Natural killer cell (primary cell): ENCODE data around the gene DENND1C. TPM values are rescaled to one million over a fixed set of nuclear protein-coding genes. Genes with fewer than 3 reads are reported as not detected.

Experiments used
- ATAC-seq, 3 donors: fragments of 150-1000 bp in 2 of 3; fragments of 200-7000 bp in 1 of 3; cut with Tn5 transposase; 1 replicate in 1 of 3; 2 replicates in 2 of 3; pipeline ENCODE4 v1.10.0; 2021; ENCODE audit warnings: mild to moderate bottlenecking in 2 of 3, moderate library complexity in 2 of 3
- DNase-seq, 2 donors: peaks; one replicate each; pipeline versions ENCODE4 v3.0.0 to v3.0.0-alpha.2; 2013 to 2021; ENCODE audit warnings: mixed read lengths in 1 of 2
- H3K27ac ChIP-seq: one replicate; pipeline ENCODE4 v1.5.1; 2013; ENCODE audit warnings: mild to moderate bottlenecking, low read length
- H3K27me3 ChIP-seq: one replicate; pipeline ENCODE4 v1.6.1; 2013; ENCODE audit warnings: low read length; ENCODE audit not compliant: control insufficient read depth, insufficient read depth
- H3K36me3 ChIP-seq: one replicate; pipeline ENCODE4 v1.6.1; 2013; ENCODE audit warnings: low read length; ENCODE audit not compliant: control insufficient read depth, insufficient read depth
- H3K4me1 ChIP-seq: one replicate; pipeline ENCODE4 v1.6.1; 2013; ENCODE audit warnings: low read length; ENCODE audit not compliant: control insufficient read depth, insufficient read depth
- H3K4me3 ChIP-seq: one replicate; pipeline ENCODE4 v1.5.1; 2013; ENCODE audit warnings: low read length
- H3K9me3 ChIP-seq: one replicate; pipeline ENCODE4 v1.6.1; 2013; ENCODE audit warnings: low read length; ENCODE audit not compliant: control insufficient read depth, insufficient read depth
- H3K27ac Mint-ChIP-seq, 2 donors: one replicate each; pipeline ENCODE4 v1.8.0; 2022; ENCODE audit warnings: mild to moderate bottlenecking in 2 of 2, mixed read lengths in 2 of 2, moderate library complexity in 1 of 2
- H3K27me3 Mint-ChIP-seq, 2 donors: one replicate each; pipeline ENCODE4 v1.8.0; 2022; ENCODE audit warnings: low read depth in 2 of 2, mixed read lengths in 2 of 2
- H3K36me3 Mint-ChIP-seq: one replicate; pipeline ENCODE4 v1.8.0; 2022; ENCODE audit warnings: mixed read lengths
- H3K4me1 Mint-ChIP-seq, 2 donors: one replicate each; pipeline ENCODE4 v1.8.0; 2022; ENCODE audit warnings: mixed read lengths in 2 of 2
- H3K4me3 Mint-ChIP-seq: one replicate; pipeline ENCODE4 v1.8.0; 2022; ENCODE audit warnings: mild to moderate bottlenecking, moderate library complexity, mixed read lengths
- H3K9me3 Mint-ChIP-seq, 2 donors: one replicate each; pipeline ENCODE4 v1.8.0; 2022; ENCODE audit warnings: mixed read lengths in 2 of 2
- WGBS: methylation state at CpG from one replicate; pipeline ENCODE4 v1.1.7; 2013; ENCODE audit warnings: missing lambda C conversion rate; ENCODE audit not compliant: insufficient coverage; 5-methylcytosine and 5-hydroxymethylcytosine counted together
- intact Hi-C: fragments of 100-400 bp; cut with micrococcal nuclease; formaldehyde crosslinking; loops from one replicate; pipeline ENCODE4 v1.14.2; 2022
- total RNA-seq, 4 donors: library from RNA; stranded (reverse); fragments of 120-200 nt in 1 of 4; gene quantifications; one replicate each; pipeline versions ENCODE4 v1.2.3 to v1.2.4, GENCODE V29; 2013 to 2022
- TF ChIP-seq, protein P1 (sequence below): fragments of 200-600 bp; IDR thresholded peaks from one replicate; pipeline ENCODE4 v1.8.0; 2022; ENCODE audit warnings: antibody characterized with exemption

The DENND1C gene
- total RNA-seq, 3 donors from 2014 or later (not counting 1 experiment from before 2014, with no cell fraction given): 175 to 197 (median 188) TPM

DNA sequence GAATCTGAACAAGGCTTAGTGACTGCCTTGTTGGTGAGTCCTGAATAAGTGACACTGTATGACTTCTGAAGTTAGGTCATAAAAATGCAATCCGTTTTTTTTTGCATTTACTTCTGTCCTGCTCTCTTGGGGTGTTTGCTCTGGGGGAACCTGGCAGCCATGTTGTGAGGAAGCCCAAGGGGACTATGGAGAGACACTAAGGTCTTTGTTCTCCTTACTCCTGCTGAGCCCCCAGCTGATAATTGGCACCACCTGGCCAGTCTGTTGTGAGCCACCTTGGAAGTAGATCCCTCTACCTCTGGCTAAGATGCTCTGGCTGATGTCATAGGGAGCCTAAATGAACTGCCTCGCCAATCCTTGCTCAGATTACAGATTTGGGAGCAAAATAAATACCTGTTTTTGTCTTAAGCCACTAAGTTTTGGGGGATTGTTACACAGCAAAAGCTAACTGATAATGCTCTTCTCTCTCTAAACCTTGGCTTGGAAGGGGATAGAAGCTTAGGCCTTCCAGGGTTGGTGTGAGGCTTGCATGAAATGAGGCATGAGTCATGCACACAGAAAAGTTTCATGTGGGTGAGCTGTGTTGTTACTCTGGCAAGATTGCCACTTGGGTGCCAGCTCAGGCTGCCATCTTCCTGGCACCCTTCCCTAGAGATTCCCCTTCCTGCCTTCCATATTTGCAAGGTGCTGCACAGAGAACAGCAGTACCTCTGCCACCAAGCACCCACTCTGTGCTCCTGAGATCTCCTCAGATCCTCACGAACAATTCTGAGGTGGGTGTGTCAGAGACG is 10.4 kb upstream of the DENND1C start:
- Histone ChIP-seq H3K36me3 (no peaks in the 10 kb centered on the region), H3K4me1 (peaks cover 11% of the 10 kb centered on the region), H3K27ac (no peak overlapping the region), H3K27me3 (no peaks in the 10 kb centered on the region), H3K4me3 (no peak overlapping the region), H3K9me3 (no peaks in the 10 kb centered on the region)
- TF ChIP-seq, protein P1, sequence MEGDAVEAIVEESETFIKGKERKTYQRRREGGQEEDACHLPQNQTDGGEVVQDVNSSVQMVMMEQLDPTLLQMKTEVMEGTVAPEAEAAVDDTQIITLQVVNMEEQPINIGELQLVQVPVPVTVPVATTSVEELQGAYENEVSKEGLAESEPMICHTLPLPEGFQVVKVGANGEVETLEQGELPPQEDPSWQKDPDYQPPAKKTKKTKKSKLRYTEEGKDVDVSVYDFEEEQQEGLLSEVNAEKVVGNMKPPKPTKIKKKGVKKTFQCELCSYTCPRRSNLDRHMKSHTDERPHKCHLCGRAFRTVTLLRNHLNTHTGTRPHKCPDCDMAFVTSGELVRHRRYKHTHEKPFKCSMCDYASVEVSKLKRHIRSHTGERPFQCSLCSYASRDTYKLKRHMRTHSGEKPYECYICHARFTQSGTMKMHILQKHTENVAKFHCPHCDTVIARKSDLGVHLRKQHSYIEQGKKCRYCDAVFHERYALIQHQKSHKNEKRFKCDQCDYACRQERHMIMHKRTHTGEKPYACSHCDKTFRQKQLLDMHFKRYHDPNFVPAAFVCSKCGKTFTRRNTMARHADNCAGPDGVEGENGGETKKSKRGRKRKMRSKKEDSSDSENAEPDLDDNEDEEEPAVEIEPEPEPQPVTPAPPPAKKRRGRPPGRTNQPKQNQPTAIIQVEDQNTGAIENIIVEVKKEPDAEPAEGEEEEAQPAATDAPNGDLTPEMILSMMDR: no peak
- Mint-ChIP-seq H3K27ac (no peak overlapping the region), H3K4me1 (peaks cover 14 to 15% of the 10 kb centered on the region in 2 donors), H3K4me3 (no peak overlapping the region), H3K27me3 (peaks cover 0 to 4% of the 10 kb centered on the region in 2 donors), H3K9me3 (peaks cover 0 to 2% of the 10 kb centered on the region in 2 donors), H3K36me3 (no peaks in the 10 kb centered on the region)
- intact Hi-C loops: no loop called here
- no peak for DNase-seq
- WGBS: 84% methylated on average over 3 of the region's 4 CpGs
- ATAC-seq: no peak

DNA sequence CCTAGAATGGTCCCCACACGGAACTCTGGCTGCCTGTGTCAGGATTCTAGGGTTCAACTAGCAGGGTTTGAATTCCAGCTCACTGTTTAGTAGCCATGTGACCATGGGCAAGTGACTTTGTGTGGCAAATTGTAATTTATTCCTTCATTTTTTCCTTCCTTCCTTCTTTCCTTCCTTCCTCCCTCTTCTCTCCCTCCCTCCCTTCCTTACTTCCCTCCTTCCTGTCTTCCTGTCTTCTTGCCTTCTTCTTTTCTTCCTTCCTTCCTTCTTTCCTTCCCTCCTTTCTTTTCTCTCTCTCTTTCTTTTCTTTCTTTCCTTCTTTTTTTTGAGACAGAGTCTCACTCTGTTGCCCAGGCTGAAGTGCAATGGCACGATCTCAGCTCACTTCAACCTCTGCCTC is 8.5 kb upstream of the DENND1C start:
- Mint-ChIP-seq H3K27me3 (peaks cover 0 to 4% of the 10 kb centered on the region in 2 donors), H3K36me3 (no peaks in the 10 kb centered on the region), H3K27ac (peak overlapping the region; percentile 13 to 77), H3K9me3 (peaks cover 0 to 2% of the 10 kb centered on the region in 2 donors), H3K4me3 (peak overlapping the region; percentile 79), H3K4me1 (peaks cover 14 to 15% of the 10 kb centered on the region in 2 donors)
- TF ChIP-seq, protein P1: no peak
- WGBS: 80% methylated on average over 2 of the region's 2 CpGs
- H3K27me3 ChIP-seq: no peaks in the 10 kb centered on the region
- H3K4me3 ChIP-seq: peak overlapping the region; percentile 33
- DNase-seq (no peak), ATAC-seq (no peak)
- no peaks in the 10 kb centered on the region for H3K9me3 ChIP-seq
- no peaks in the 10 kb centered on the region for H3K36me3 ChIP-seq
- peak overlapping the region; percentile 49 for H3K27ac ChIP-seq
- intact Hi-C loops: no loop called here
- peaks cover 11% of the 10 kb centered on the region for H3K4me1 ChIP-seq

DNA sequence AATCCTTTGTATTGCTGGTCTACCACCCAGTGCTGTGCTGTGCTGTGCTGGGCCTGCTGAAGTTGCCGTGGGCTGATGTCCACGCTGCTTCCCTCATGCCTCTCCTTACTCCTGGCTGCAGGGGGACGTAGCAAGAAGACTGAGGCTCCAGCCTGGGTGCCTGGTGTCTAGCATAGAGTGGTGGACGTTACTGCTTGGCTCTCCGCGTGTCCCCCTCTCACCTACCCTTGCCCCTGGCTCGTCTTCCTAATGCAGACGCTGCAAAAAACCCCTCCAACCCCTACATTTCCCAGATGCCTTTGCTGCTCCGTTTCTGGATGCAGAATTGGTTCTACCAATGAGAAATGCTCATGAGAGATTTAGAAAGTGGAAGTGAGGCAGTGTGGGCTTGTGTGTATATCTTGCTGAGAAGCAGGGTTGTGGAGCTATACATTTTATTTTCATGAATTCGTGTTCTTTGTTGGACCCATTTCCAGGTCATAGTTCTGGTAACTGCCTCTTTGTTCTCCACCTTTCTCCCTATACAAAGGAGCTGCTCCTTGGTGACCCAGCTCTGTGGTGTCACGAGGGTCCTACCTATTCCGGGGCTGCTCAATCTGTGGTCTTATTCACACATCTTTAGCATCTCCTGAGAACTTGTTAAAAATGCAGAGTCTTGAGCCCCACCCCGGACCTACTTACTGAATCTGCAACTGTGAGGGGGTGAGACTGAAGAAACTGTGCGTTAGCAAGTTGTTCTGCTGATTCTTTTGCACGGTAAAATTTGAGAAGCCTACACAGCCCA is 7.9 kb upstream of the DENND1C start:
- peaks cover 11% of the 10 kb centered on the region for H3K4me1 ChIP-seq
- peak in 1 of 2 donors; percentile 44 for DNase-seq
- TF ChIP-seq, protein P1: no peak
- no peaks in the 10 kb centered on the region for H3K27me3 ChIP-seq
- Mint-ChIP-seq H3K4me3 (peak overlapping the region; percentile 79), H3K4me1 (peaks cover 14 to 15% of the 10 kb centered on the region in 2 donors), H3K27me3 (peaks cover 0 to 4% of the 10 kb centered on the region in 2 donors), H3K27ac (peak overlapping the region; percentile 13 to 77), H3K9me3 (peaks cover 0 to 2% of the 10 kb centered on the region in 2 donors), H3K36me3 (no peaks in the 10 kb centered on the region)
- no peaks in the 10 kb centered on the region for H3K36me3 ChIP-seq
- H3K27ac ChIP-seq: peak overlapping the region; percentile 49
- 50% methylated on average over 13 of the region's 15 CpGs for WGBS
- ATAC-seq: peak in 2 of 3 donors; percentile 60 to 62
- peak overlapping the region; percentile 33 for H3K4me3 ChIP-seq
- intact Hi-C loops: no loop called here
- no peaks in the 10 kb centered on the region for H3K9me3 ChIP-seq
